Measurements from ENCODE around the gene CD274.

DNA sequence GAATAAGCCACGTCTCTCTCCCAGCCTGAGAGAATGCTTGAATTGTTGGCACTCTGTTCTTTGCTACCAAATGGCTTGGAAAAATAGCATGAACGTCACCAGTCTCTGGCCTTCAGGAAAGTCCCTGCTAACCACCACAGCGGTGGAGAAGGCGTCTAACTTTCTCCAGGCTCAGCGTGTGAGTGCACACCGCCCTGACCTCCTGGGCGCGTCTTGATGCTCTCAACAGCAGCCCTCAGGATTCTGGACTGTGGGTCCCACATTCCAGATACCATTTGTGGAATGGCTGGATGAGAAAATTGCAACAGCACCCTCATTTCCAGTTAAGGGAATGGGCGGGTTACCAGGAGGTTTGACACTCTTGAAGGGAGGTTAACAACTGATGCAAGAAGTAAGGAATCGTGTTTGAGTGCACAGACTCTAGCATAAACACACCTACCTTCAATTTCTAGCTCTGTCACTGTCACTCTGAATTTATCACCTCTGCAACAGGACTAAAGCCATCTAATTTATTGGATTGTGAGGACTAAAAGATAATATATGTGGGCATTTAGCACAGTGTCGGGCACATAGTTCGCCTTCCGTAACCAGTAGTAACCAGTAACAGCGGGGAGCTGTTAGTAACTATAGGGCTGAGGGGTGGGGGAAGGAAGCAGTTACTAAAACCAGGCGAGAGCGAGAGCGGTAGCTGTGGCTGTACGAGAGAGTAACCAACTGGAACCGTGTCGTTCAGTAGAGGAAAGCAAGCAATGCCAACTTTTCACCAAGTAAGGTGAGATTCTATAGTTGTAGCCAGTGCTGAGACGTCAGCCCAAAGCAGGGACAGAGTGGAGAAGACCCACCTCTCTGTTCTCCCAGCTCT, 11.8 kb upstream of the CD274 start:
- TF ChIP-seq EP300 (IDR thresholded peaks at IDR 0.05) (no peak), POLR2A (IDR thresholded peaks at IDR 0.05) (no peak), POLR2AphosphoS5 (IDR thresholded peaks at IDR 0.05) (no peak)
- TF ChIP-seq, protein P1, sequence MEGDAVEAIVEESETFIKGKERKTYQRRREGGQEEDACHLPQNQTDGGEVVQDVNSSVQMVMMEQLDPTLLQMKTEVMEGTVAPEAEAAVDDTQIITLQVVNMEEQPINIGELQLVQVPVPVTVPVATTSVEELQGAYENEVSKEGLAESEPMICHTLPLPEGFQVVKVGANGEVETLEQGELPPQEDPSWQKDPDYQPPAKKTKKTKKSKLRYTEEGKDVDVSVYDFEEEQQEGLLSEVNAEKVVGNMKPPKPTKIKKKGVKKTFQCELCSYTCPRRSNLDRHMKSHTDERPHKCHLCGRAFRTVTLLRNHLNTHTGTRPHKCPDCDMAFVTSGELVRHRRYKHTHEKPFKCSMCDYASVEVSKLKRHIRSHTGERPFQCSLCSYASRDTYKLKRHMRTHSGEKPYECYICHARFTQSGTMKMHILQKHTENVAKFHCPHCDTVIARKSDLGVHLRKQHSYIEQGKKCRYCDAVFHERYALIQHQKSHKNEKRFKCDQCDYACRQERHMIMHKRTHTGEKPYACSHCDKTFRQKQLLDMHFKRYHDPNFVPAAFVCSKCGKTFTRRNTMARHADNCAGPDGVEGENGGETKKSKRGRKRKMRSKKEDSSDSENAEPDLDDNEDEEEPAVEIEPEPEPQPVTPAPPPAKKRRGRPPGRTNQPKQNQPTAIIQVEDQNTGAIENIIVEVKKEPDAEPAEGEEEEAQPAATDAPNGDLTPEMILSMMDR (IDR thresholded peaks at IDR 0.05) = no peak

Data from stomach (tissue), 4 donors.